Keratinocyte (primary cell): ENCODE results near the gene PIGN. TPM values are rescaled to one million over a fixed set of nuclear protein-coding genes. Genes with fewer than 3 reads are reported as not detected.

Source experiments
- DNase-seq: peaks from one replicate; pipeline ENCODE4 v3.0.0-alpha.2; 2011; ENCODE audit warnings: low read depth, missing footprints, low spot score
- FAIRE-seq: peaks from 2 replicates; lab custom pipeline; 2011; peaks lifted over from hg19 to GRCh38; lab: Jason Lieb, UNC
- H2AFZ ChIP-seq: 2 replicates; pipeline ENCODE4 v1.6.0; 2012; ENCODE audit warnings: low read length, control low read depth, inconsistent platforms; ENCODE audit not compliant: control insufficient read depth
- H3K27ac ChIP-seq: 2 replicates; pipeline ENCODE4 v1.5.1; 2011; ENCODE audit warnings: low read length; ENCODE audit not compliant: control insufficient read depth, insufficient read depth
- H3K27me3 ChIP-seq: 3 replicates; pipeline ENCODE4 v1.6.0; 2011; ENCODE audit warnings: low read length; ENCODE audit not compliant: control insufficient read depth, insufficient read depth; ENCODE audit errors: extremely low read depth
- H3K36me3 ChIP-seq, 2 experiments: 2 replicates in 1 of 2; 3 replicates in 1 of 2; pipeline ENCODE4 v1.5.1; 2011; ENCODE audit warnings: low read length in 2 of 2, mild to moderate bottlenecking in 1 of 2; ENCODE audit not compliant: control insufficient read depth in 2 of 2, insufficient read depth in 2 of 2; ENCODE audit errors: extremely low read depth in 1 of 2
- H3K4me1 ChIP-seq: 3 replicates; pipeline ENCODE4 v1.5.1; 2011; ENCODE audit warnings: low read length; ENCODE audit not compliant: control insufficient read depth, insufficient read depth; ENCODE audit errors: extremely low read depth
- H3K4me2 ChIP-seq: 3 replicates; pipeline ENCODE4 v1.6.0; 2011; ENCODE audit warnings: low read depth, low read length; ENCODE audit not compliant: control insufficient read depth, insufficient read depth; ENCODE audit errors: extremely low read depth
- H3K4me3 ChIP-seq, 3 experiments: fragments of 200-600 bp in 1 of 3; sonication (generic) in 1 of 3; 2 replicates in 2 of 3; 3 replicates in 1 of 3; pipeline ENCODE4 v1.5.1; 2011 to 2016; ENCODE audit warnings: low read length in 3 of 3, mild to moderate bottlenecking in 3 of 3, control low read depth in 2 of 3, inconsistent platforms in 1 of 3, low read depth in 1 of 3, mixed read lengths in 1 of 3, mixed run types in 1 of 3, moderate library complexity in 1 of 3; ENCODE audit not compliant: control insufficient read depth in 2 of 3, insufficient read depth in 2 of 3; ENCODE audit errors: extremely low read depth in 1 of 3
- H3K79me2 ChIP-seq: 2 replicates; pipeline ENCODE4 v1.6.0; 2012; ENCODE audit warnings: low read length; ENCODE audit not compliant: control insufficient read depth, insufficient read depth
- H3K9ac ChIP-seq: 3 replicates; pipeline ENCODE4 v1.6.0; 2011; ENCODE audit warnings: low read length; ENCODE audit not compliant: control insufficient read depth, insufficient read depth; ENCODE audit errors: extremely low read depth
- H3K9me1 ChIP-seq: 3 replicates; pipeline ENCODE4 v1.6.0; 2011; ENCODE audit warnings: low read length; ENCODE audit not compliant: control insufficient read depth, insufficient read depth; ENCODE audit errors: extremely low read depth
- H3K9me3 ChIP-seq: 2 replicates; pipeline ENCODE4 v1.5.1; 2012; ENCODE audit warnings: low read depth, low read length; ENCODE audit not compliant: control insufficient read depth
- H4K20me1 ChIP-seq: 3 replicates; pipeline ENCODE4 v1.6.0; 2011; ENCODE audit warnings: low read length; ENCODE audit not compliant: control insufficient read depth, insufficient read depth; ENCODE audit errors: extremely low read depth
- EZH2 ChIP-seq: IDR thresholded peaks from one replicate; pipeline ENCODE4 v1.6.1; 2012; ENCODE audit warnings: inconsistent platforms, mild to moderate bottlenecking, low read length, moderate library complexity
- dilution Hi-C: fragments of 300-500 bp; cut with MboI; formaldehyde crosslinking; loops from one replicate; pipeline ENCODE4 v1.7.0; 2020; ENCODE audit warnings: low sequenced_read_pairs; ENCODE audit not compliant: extremely low pct_ligation_motif_present
- polyA minus RNA-seq, 3 experiments: library from RNA; depleted of rRNA, polyadenylated mRNA; stranded (reverse); fragments of >200 nt; gene quantifications; 1 replicate in 1 of 3; 2 replicates in 1 of 3; 3 replicates in 1 of 3; pipeline ENCODE4 v1.2.3, GENCODE V29; 2011
- polyA plus RNA-seq, 5 experiments: library from polyadenylated mRNA; depleted of rRNA in 3 of 5; stranded (reverse) in 3 of 5; stranded (forward) in 1 of 5; unstranded in 1 of 5; fragments of >200 nt; gene quantifications; 1 replicate in 1 of 5; 2 replicates in 3 of 5; 3 replicates in 1 of 5; pipeline versions ENCODE4 v1.2.1 to v1.2.3, GENCODE V29; 2011 to 2012; ENCODE audit warnings: missing spikeins in 2 of 5, low read depth in 1 of 5, low replicate concordance in 1 of 5
- TF ChIP-seq, protein P1 (sequence below), 3 experiments: IDR thresholded peaks in 1 of 3; conservative IDR thresholded peaks in 1 of 3; optimal IDR thresholded peaks in 1 of 3; 2 replicates in 2 of 3; 3 replicates in 1 of 3; pipeline versions ENCODE3 to v1.5.1; 2011; ENCODE audit warnings: low read length in 3 of 3, mild to moderate bottlenecking in 3 of 3, moderate library complexity in 2 of 3, control low read depth in 1 of 3, inconsistent platforms in 1 of 3; ENCODE audit not compliant: insufficient read depth in 2 of 3; ENCODE audit errors: extremely low read depth in 1 of 3

PIGN gene, protein sequence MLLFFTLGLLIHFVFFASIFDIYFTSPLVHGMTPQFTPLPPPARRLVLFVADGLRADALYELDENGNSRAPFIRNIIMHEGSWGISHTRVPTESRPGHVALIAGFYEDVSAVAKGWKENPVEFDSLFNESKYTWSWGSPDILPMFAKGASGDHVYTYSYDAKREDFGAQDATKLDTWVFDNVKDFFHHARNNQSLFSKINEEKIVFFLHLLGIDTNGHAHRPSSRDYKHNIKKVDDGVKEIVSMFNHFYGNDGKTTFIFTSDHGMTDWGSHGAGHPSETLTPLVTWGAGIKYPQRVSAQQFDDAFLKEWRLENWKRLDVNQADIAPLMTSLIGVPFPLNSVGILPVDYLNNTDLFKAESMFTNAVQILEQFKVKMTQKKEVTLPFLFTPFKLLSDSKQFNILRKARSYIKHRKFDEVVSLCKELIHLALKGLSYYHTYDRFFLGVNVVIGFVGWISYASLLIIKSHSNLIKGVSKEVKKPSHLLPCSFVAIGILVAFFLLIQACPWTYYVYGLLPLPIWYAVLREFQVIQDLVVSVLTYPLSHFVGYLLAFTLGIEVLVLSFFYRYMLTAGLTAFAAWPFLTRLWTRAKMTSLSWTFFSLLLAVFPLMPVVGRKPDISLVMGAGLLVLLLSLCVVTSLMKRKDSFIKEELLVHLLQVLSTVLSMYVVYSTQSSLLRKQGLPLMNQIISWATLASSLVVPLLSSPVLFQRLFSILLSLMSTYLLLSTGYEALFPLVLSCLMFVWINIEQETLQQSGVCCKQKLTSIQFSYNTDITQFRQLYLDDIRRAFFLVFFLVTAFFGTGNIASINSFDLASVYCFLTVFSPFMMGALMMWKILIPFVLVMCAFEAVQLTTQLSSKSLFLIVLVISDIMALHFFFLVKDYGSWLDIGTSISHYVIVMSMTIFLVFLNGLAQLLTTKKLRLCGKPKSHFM
- 21.9 to 41.2 TPM (median 30.8 TPM) in 3 replicates for polyA plus RNA-seq
- polyA plus RNA-seq (2011; ENCODE audit: low read depth) = 12.4 TPM
- 9.8 and 18.5 TPM in 2 replicates for polyA plus RNA-seq (2011; cell fraction: cytosol; rRNA removed)
- 23.9 and 34.5 TPM in 2 replicates for polyA plus RNA-seq (2011; cell fraction: nucleus; rRNA removed)
- polyA plus RNA-seq (2012; ENCODE audit: low replicate concordance) = 13.9 and 16.3 TPM in 2 replicates
- 31.2 to 153 TPM (median 69.3 TPM) in 3 replicates for polyA minus RNA-seq
- polyA minus RNA-seq (2011; cell fraction: cytosol; rRNA and poly(A)+ RNA removed) = 34.9 TPM
- polyA minus RNA-seq (2011; cell fraction: nucleus; rRNA and poly(A)+ RNA removed) = 58.1 and 124 TPM in 2 replicates

DNA sequence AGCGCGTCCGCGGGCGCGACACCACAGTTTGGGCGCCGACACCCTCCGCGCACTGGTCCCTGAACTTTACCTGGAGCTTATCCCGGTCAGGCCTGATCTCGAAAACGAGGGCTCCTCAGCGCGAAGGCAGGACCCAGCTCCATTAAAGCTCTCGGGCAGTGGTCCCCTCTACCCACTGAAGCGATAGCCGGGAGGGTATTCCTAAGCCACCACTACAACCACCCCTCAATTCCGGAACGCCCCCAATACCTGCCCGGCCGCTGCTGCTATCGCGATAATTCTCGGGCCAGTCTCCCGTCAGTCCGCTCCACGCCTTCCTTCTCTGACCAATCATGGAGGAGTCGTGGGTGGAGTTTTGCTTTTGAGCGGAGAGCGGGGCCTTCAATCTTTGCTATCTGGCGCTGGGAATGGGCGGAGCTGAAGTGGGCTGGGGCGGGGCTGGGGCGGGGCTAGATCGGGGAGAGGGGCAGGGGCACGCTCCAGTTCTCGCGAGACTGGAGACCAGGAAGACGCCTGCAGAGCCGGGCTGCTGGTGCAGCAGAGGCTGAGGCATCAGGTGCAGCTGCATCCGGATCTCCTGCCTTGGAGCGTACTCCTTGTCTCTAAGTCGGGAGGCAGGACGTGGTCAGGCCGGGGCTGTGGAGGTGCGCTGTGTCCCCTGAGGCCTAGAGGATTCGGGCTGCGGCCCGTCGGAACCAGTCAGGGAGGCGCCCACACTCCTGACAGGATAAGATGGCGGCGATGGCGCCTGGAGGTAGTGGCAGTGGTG, at the start of gene PIGN, which contains the start of gene RELCH:
Gene PIGN, minus strand, starts transcription at position 283 of the 769 bp plus-strand sequence. CDS start 25,703 bp downstream, outside the sequence.
Gene RELCH, plus strand, starts transcription at position 482 of the 769 bp plus-strand sequence. Its CDS starts 251 bp downstream, at position 733.
- dilution Hi-C loops = no loop called here
- peak within 1 kb of the TSS; percentile 97 for H2AFZ ChIP-seq
- H3K4me3 ChIP-seq = peak within 1 kb of the TSS; percentile 89 to 94 (median 92)
- DNase-seq = peak; percentile 89
- no peaks in the 10 kb centered on the region for H3K36me3 ChIP-seq
- H3K4me2 ChIP-seq = peak within 1 kb of the TSS; percentile 91
- no peaks in the 10 kb centered on the region for H3K9me1 ChIP-seq
- H3K27me3 ChIP-seq = no peaks in the 10 kb centered on the region
- H3K4me1 ChIP-seq = peaks cover 23% of the 10 kb centered on the region
- peak within 1 kb of the TSS; percentile 86 for H3K9ac ChIP-seq
- FAIRE-seq = peak; percentile 53
- peaks cover 64% of the 10 kb centered on the region for H3K79me2 ChIP-seq
- H4K20me1 ChIP-seq = no peaks in the 10 kb centered on the region
- peak within 1 kb of the TSS; percentile 75 for H3K27ac ChIP-seq
- no peak for TF ChIP-seq EZH2
- TF ChIP-seq, protein P1, sequence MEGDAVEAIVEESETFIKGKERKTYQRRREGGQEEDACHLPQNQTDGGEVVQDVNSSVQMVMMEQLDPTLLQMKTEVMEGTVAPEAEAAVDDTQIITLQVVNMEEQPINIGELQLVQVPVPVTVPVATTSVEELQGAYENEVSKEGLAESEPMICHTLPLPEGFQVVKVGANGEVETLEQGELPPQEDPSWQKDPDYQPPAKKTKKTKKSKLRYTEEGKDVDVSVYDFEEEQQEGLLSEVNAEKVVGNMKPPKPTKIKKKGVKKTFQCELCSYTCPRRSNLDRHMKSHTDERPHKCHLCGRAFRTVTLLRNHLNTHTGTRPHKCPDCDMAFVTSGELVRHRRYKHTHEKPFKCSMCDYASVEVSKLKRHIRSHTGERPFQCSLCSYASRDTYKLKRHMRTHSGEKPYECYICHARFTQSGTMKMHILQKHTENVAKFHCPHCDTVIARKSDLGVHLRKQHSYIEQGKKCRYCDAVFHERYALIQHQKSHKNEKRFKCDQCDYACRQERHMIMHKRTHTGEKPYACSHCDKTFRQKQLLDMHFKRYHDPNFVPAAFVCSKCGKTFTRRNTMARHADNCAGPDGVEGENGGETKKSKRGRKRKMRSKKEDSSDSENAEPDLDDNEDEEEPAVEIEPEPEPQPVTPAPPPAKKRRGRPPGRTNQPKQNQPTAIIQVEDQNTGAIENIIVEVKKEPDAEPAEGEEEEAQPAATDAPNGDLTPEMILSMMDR (optimal IDR thresholded peaks at IDR 0.05 in 1 of 3, IDR thresholded peaks at IDR 0.05 in 1 of 3, conservative IDR thresholded peaks at IDR 0.05 in 1 of 3; ENCODE audit: extremely low read depth in 1 of 3, insufficient read depth in 2 of 3, low read length in 3 of 3) = no peak
- no peaks in the 10 kb centered on the region for H3K9me3 ChIP-seq

DNA sequence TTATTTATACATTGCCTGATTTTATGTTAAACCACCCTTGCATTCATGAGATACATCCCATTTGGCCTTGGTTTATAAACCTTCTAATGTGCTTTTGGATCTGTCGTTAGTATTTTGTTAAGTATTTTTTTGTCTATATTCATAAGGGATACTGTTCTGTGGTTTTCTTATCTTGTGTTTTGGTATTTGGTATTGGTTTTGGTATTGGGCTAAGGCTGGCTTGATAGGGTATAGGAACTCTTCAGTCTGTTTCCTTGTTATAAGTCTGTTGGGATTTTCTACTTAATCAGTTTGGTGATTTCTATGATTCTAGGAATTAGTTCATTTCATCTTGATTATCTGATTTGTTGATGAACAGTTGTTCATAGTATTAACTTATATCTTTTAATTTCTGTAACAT, 49.4 kb upstream of the PIGN start:
- H3K4me1 ChIP-seq = no peaks in the 10 kb centered on the region
- no peak overlapping the region for H2AFZ ChIP-seq
- no peaks in the 10 kb centered on the region for H3K9me1 ChIP-seq
- peaks cover 1 to 3% of the 10 kb centered on the region in 2 experiments for H3K36me3 ChIP-seq
- no peaks in the 10 kb centered on the region for H4K20me1 ChIP-seq
- DNase-seq (no peak), FAIRE-seq (no peak)
- H3K79me2 ChIP-seq = no peaks in the 10 kb centered on the region
- H3K9ac ChIP-seq = no peak overlapping the region
- H3K4me2 ChIP-seq = no peak overlapping the region
- no peak overlapping the region for H3K27ac ChIP-seq
- dilution Hi-C loops = no loop called here
- TF ChIP-seq, protein P1 (optimal IDR thresholded peaks at IDR 0.05 in 1 of 3, IDR thresholded peaks at IDR 0.05 in 1 of 3, conservative IDR thresholded peaks at IDR 0.05 in 1 of 3; ENCODE audit: extremely low read depth in 1 of 3, insufficient read depth in 2 of 3, low read length in 3 of 3) = no peak
- no peak for TF ChIP-seq EZH2
- no peaks in the 10 kb centered on the region for H3K27me3 ChIP-seq
- no peaks in the 10 kb centered on the region for H3K9me3 ChIP-seq
- H3K4me3 ChIP-seq = no peak overlapping the region
